ENCODE data around the gene PLEKHM2. TPM values are rescaled to one million over a fixed set of nuclear protein-coding genes. Genes with fewer than 3 reads are reported as not detected.

Gene PLEKHM2
- total RNA-seq, 1 experiment from 2014 or later: 49.7 TPM

DNA sequence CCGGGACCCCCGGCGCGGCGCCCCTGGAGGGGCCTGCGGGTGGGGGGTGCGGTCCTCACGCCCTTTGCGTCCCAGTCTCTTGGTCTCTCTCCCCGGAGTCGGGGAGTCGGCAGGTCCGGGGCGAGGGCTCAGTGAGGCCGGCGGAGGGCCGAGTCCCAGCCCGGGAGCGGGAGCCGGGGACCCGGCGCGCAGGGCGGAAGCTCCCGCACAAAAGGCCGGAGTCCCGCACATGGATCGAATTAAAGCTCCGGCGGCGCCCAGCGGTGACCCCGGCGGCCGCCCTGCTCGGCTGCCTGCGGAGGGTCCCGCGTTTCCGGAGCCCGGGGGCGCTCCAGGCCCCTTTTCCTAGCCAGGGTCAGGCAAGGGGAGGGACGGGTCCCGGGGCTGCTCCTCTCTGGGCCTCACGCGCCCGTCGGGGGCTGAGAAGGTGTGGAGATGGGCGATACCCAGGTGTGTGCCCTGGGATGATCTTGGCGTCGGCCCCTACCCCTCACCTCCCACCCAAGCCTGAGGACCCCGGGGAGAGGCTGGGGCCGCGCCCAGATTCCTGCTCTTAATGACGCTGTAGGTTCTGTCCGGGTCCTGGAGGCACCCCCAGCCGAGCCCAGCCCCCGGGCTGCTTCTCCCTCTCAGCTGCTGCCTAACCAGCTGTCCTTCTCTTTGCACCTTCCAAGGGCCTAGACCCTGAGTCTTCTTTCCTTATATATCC is 75.0 kb downstream of the PLEKHM2 start (continued):
- TF ChIP-seq, protein P1, sequence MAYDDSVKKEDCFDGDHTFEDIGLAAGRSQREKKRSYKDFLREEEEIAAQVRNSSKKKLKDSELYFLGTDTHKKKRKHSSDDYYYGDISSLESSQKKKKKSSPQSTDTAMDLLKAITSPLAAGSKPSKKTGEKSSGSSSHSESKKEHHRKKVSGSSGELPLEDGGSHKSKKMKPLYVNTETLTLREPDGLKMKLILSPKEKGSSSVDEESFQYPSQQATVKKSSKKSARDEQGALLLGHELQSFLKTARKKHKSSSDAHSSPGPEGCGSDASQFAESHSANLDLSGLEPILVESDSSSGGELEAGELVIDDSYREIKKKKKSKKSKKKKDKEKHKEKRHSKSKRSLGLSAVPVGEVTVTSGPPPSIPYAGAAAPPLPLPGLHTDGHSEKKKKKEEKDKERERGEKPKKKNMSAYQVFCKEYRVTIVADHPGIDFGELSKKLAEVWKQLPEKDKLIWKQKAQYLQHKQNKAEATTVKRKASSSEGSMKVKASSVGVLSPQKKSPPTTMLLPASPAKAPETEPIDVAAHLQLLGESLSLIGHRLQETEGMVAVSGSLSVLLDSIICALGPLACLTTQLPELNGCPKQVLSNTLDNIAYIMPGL (CRISPR knock-in tag; IDR thresholded peaks at IDR 0.05): peak; percentile 63; the same call in 1 of the 2 replicates
- no peak for TF ChIP-seq IRF2 (CRISPR knock-in tag; IDR thresholded peaks at IDR 0.05; ENCODE audit: borderline replicate concordance, low read depth)

DNA sequence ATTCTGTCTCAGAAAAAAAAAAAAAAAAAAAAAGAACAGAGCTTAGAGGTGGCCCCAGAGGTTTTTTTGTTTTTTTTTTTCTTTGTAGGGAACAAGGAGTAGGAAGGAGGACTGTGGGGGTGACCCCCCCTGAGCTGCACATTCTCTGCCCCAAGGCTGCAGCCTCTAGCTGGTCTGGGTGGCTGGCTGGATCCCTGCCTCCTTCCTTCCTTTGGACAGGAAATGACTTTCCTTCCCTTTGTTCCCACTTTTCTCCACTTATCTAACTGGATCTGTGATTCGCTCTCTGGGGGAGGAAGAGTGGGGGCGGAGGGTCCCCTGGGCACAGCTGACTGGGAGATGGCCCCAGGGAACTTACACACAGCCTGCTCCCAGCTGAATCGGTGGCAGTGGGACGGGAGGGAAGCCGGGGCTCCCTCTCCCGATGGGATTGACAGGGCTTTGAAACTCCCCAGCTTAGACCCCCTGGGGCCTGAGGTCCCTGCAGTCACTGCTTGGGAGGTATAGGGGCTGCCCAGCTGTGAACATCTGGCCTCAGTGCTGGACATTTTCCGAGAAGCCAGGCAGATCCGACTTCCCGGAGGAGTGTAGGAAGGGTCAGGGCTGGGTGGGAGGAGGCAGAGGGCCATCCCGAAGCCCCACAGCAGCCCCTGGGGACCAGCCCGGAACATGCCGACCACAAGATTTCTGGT is 76.5 kb downstream of the PLEKHM2 start:
- peak; percentile 5; the same call in 1 of the 2 replicates for ATAC-seq
- no peak for DNase-seq (ENCODE audit: low spot score)
- Mint-ChIP-seq H3K27ac (peak overlapping the region; percentile 65; the same call in 1 of the 2 replicates), H3K4me3 (peak overlapping the region; percentile 91), H3K27me3 (ENCODE audit: low read depth) (no peaks in the 10 kb centered on the region), H3K36me3 (peaks cover 21% of the 10 kb centered on the region), H3K4me1 (peaks cover 49% of the 10 kb centered on the region), H3K9me3 (no peaks in the 10 kb centered on the region)
- ChIA-PET CTCF (interaction anchor here (0.6 to 4.7 kb wide), 10 partner anchors 17 to 202 kb away, joined by 3 to 20 read pairs (median 4); no protein-coding TSS in a partner anchor), POLR2A (interaction anchor here (0.6 to 1.3 kb wide), 3 partner anchors 73 to 237 kb away, joined by 3 to 9 read pairs (median 3); partner anchors contain the start of gene DNAJC16)
- TF ChIP-seq ZNF396 (CRISPR knock-in tag; IDR thresholded peaks at IDR 0.05; ENCODE audit: borderline replicate concordance) (no peak), ZNF423 (CRISPR knock-in tag; IDR thresholded peaks at IDR 0.05) (peak; percentile 59; the same call in 1 of the 2 replicates), GTF2I (CRISPR knock-in tag; conservative IDR thresholded peaks at IDR 0.05) (no peak)

DNA sequence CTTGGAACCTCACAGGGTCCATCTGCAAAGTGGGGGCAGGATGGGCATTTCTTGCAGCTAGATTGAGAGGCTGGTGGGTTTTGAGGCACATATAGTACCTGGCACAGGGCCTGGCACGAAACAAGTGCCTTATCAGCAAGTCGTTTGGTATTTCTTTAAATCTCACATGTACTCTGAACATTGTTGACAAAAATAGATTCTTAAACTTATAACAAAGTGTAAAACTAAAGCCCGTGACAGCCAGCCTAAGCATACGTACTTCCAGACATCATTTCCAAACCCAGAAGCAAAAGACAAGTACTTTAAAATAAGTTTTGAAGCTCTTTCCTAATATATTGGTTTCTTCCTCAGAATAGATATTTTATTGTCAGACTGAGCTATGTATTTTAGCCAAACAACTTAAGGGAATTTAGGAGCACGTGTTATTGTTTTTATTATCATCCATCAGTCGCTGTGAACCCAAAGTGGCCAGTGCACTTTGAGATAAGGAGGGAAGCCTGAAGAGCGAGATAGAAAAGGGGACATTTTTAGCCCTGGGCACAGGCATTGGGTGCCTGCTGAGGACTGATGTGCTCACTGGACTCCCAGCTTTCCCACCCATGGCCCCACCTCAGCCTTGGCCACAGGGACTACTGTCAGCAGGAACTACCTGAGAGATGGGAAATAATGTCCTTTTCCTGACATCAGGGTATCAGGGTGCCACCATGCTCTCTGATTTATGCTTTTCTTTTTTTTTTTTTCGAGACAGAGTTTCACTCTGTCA is 77.4 kb downstream of the PLEKHM2 start:
- DNase-seq (ENCODE audit: low spot score) (no peak), ATAC-seq (no peak)
- peaks cover 40% of the 10 kb centered on the region for H3K4me1 Mint-ChIP-seq
- ChIA-PET POLR2A (interaction anchor here (0.6 to 1.3 kb wide), 3 partner anchors 75 to 235 kb away, joined by 3 to 4 read pairs (median 3); partner anchors contain the start of gene DNAJC16), CTCF (interaction anchor here (0.7 to 4.7 kb wide), 5 partner anchors 20 to 860 kb away, joined by 3 to 20 read pairs (median 7); no protein-coding TSS in a partner anchor)
- no peaks in the 10 kb centered on the region for H3K27me3 Mint-ChIP-seq (ENCODE audit: low read depth)
- peaks cover 27% of the 10 kb centered on the region for H3K36me3 Mint-ChIP-seq
- peak overlapping the region; percentile 91; the same call in 1 of the 2 replicates for H3K4me3 Mint-ChIP-seq
- H3K9me3 Mint-ChIP-seq: no peaks in the 10 kb centered on the region
- H3K27ac Mint-ChIP-seq: peak overlapping the region; percentile 71; the same call in 1 of the 2 replicates
- TF ChIP-seq, protein P2, sequence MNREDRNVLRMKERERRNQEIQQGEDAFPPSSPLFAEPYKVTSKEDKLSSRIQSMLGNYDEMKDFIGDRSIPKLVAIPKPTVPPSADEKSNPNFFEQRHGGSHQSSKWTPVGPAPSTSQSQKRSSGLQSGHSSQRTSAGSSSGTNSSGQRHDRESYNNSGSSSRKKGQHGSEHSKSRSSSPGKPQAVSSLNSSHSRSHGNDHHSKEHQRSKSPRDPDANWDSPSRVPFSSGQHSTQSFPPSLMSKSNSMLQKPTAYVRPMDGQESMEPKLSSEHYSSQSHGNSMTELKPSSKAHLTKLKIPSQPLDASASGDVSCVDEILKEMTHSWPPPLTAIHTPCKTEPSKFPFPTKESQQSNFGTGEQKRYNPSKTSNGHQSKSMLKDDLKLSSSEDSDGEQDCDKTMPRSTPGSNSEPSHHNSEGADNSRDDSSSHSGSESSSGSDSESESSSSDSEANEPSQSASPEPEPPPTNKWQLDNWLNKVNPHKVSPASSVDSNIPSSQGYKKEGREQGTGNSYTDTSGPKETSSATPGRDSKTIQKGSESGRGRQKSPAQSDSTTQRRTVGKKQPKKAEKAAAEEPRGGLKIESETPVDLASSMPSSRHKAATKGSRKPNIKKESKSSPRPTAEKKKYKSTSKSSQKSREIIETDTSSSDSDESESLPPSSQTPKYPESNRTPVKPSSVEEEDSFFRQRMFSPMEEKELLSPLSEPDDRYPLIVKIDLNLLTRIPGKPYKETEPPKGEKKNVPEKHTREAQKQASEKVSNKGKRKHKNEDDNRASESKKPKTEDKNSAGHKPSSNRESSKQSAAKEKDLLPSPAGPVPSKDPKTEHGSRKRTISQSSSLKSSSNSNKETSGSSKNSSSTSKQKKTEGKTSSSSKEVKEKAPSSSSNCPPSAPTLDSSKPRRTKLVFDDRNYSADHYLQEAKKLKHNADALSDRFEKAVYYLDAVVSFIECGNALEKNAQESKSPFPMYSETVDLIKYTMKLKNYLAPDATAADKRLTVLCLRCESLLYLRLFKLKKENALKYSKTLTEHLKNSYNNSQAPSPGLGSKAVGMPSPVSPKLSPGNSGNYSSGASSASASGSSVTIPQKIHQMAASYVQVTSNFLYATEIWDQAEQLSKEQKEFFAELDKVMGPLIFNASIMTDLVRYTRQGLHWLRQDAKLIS (CRISPR knock-in tag; IDR thresholded peaks at IDR 0.05; ENCODE audit: borderline replicate concordance): no peak
- no peak for TF ChIP-seq ETV6 (CRISPR knock-in tag; IDR thresholded peaks at IDR 0.05)
- TF ChIP-seq, protein P3, sequence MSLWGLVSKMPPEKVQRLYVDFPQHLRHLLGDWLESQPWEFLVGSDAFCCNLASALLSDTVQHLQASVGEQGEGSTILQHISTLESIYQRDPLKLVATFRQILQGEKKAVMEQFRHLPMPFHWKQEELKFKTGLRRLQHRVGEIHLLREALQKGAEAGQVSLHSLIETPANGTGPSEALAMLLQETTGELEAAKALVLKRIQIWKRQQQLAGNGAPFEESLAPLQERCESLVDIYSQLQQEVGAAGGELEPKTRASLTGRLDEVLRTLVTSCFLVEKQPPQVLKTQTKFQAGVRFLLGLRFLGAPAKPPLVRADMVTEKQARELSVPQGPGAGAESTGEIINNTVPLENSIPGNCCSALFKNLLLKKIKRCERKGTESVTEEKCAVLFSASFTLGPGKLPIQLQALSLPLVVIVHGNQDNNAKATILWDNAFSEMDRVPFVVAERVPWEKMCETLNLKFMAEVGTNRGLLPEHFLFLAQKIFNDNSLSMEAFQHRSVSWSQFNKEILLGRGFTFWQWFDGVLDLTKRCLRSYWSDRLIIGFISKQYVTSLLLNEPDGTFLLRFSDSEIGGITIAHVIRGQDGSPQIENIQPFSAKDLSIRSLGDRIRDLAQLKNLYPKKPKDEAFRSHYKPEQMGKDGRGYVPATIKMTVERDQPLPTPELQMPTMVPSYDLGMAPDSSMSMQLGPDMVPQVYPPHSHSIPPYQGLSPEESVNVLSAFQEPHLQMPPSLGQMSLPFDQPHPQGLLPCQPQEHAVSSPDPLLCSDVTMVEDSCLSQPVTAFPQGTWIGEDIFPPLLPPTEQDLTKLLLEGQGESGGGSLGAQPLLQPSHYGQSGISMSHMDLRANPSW (CRISPR knock-in tag; conservative IDR thresholded peaks at IDR 0.05; ENCODE audit: low read depth): no peak
- no peak for TF ChIP-seq RORB (CRISPR knock-in tag; IDR thresholded peaks at IDR 0.05)
- no peak for TF ChIP-seq OVOL2 (CRISPR knock-in tag; IDR thresholded peaks at IDR 0.05; ENCODE audit: borderline replicate concordance)
- no peak for TF ChIP-seq HMGA2 (CRISPR knock-in tag; IDR thresholded peaks at IDR 0.05)
- TF ChIP-seq EMX1 (CRISPR knock-in tag; IDR thresholded peaks at IDR 0.05): no peak
- TF ChIP-seq, protein P4, sequence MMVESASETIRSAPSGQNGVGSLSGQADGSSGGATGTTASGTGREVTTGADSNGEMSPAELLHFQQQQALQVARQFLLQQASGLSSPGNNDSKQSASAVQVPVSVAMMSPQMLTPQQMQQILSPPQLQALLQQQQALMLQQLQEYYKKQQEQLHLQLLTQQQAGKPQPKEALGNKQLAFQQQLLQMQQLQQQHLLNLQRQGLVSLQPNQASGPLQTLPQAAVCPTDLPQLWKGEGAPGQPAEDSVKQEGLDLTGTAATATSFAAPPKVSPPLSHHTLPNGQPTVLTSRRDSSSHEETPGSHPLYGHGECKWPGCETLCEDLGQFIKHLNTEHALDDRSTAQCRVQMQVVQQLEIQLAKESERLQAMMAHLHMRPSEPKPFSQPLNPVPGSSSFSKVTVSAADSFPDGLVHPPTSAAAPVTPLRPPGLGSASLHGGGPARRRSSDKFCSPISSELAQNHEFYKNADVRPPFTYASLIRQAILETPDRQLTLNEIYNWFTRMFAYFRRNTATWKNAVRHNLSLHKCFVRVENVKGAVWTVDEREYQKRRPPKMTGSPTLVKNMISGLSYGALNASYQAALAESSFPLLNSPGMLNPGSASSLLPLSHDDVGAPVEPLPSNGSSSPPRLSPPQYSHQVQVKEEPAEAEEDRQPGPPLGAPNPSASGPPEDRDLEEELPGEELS (CRISPR knock-in tag; IDR thresholded peaks at IDR 0.05): no peak
- TF ChIP-seq, protein P5, sequence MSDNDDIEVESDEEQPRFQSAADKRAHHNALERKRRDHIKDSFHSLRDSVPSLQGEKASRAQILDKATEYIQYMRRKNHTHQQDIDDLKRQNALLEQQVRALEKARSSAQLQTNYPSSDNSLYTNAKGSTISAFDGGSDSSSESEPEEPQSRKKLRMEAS (CRISPR knock-in tag; IDR thresholded peaks at IDR 0.05): no peak
- no peak for TF ChIP-seq TCF7 (CRISPR knock-in tag; IDR thresholded peaks at IDR 0.05; ENCODE audit: low read depth)

All from WTC11 (cell line).